HG03432 (cell line): ENCODE data around the gene GRID1.
"Not testable (repeated sequence)": the region's sequence is repeated elsewhere in the genome, so short reads cannot be mapped to it uniquely, and the experiment has no call there.

Experiments used
- ATAC-seq: cut with Tn5 transposase; IDR thresholded peaks from one replicate; pipeline ENCODE4 v1.9.1; 2021; ENCODE audit warnings: mild to moderate bottlenecking, moderate library complexity; ENCODE audit not compliant: unreplicated experiment

Gene GRID1

GRCh38 chr10:86255405-86256251 lies 111.0 kb downstream of the GRID1 start:
- no peak for ATAC-seq

DNA sequence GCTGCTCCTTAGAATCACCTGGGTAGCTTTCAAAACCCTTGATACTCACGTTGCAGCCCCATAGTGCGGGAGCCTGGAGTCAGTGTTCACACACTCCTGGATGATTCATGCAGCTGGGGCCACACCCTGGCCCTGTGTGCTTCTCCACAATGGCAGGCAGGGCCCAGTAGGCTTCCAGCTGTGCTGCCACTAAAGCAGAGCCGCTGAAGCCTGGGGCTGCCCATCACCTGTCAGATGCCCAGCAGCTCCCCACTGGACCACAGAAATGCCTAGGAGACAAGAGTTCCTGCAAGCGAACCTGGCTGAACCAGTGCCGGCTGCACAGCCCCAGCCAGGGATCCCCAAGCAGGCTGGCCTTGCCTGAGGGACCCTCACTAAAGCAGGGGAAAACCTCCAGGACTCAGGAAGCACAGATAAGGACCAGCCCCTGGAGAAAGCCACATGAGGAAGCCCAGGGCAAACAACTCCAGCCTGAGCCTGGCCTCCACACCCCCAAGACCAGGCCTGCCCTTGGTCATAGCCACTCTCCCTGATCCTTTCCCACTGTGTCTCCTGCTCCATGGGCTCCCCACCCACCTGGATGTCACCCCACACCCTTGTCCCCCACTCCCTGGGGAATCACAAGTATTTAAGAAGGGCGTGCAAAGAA lies 111.9 kb downstream of the GRID1 start:
- ATAC-seq = no peak

- no peak for ATAC-seq
These were observed 112.5 kb downstream of the GRID1 start for GRCh38 chr10:86254081-86254480.

DNA sequence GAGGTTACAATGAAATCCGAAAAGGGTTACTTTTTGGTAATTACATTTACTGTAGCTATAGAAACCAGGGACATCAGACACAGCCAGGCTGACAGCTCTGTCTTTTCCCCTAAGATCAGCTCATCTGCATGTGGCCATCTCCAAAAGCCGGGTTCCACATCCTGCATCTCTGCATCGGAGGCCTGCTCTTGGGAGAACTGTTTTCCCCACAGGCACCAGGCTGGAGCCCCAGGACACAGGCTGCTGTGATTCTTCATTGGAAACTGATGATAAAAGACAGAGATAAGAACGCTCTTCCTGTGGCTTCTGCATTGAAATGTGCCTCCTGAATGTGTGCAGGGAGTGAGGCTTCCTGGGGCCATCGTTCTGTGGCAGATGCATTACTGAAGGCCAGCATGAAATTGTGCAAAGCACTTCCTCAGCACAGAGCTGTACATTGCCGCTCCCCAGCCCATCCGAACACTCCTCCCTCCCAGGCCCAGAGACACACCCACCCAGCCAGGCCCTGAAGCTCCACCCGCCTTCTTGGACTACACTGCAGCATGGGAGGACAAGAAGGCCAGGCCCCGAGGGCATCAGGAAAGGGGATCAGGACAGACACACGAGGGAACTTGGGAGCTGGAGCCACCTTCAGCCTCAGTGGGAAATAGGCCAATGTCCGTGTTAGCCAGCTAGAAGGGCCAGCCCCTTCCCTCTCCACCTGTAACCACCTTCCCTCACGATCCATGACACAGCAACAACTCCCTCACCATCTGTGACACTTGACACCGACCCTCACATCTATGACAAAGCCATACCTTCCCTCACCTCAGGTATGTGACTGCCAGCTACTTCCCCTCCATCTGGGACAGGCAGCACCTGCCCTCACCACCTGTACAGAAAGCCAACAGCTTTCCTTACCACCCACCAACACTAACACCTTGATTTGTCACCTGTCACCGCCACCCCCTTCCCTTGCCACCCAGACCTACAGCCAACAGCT lies 113.2 kb downstream of the GRID1 start:
- no peak for ATAC-seq

- no peak for ATAC-seq
These were observed 114.0 kb downstream of the GRID1 start for GRCh38 chr10:86252556-86252955.

DNA sequence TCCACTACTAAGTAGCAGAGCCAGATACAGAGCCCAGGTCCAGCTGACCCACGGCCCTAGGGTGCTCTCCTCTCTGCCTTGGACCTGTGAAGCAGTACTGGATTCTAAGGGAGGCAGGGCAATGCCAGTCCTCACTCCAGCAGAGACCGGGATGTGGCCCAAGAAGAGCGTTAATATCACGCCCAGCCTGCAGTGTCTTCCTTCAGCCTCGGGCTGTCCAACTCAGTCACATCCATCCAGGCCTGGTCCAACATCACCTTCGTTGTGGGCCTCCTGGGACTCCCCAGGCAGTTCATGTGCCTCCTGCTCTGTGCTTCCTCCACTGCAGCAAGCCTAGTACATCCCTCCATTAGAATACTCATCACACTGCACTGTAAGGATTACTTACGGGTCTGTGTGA lies 114.5 kb downstream of the GRID1 start:
- ATAC-seq = no peak

GRCh38 chr10:86251426-86251825 lies 115.2 kb downstream of the GRID1 start:
- ATAC-seq = no peak

- ATAC-seq = no peak
These were observed 116.2 kb downstream of the GRID1 start for GRCh38 chr10:86250399-86250798.

DNA sequence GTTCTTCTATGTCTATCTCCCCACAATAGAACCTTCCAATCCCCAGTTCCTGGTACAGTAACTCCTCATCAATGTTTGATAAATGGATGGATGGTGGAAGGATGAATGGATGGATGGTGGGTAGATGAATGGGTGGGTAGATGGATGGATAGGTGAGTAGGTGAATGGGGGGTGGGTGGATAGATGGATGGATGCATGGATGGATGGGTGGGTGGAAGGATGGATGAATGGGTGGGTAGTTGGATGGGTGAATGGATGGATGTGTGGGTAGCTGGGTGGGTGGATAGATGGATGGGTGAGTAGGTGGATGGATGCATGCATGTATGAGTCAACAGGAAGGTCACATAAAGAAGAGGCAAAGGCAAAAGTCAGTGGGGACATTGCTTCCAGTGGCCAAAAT lies 116.8 kb downstream of the GRID1 start:
- ATAC-seq = no peak

- ATAC-seq = no peak
These were observed 118.5 kb downstream of the GRID1 start for GRCh38 chr10:86248062-86248461.

GRCh38 chr10:86247588-86247987 lies 119.0 kb downstream of the GRID1 start:
- ATAC-seq = no peak

GRCh38 chr10:86247073-86247472 lies 119.5 kb downstream of the GRID1 start:
- no peak for ATAC-seq

DNA sequence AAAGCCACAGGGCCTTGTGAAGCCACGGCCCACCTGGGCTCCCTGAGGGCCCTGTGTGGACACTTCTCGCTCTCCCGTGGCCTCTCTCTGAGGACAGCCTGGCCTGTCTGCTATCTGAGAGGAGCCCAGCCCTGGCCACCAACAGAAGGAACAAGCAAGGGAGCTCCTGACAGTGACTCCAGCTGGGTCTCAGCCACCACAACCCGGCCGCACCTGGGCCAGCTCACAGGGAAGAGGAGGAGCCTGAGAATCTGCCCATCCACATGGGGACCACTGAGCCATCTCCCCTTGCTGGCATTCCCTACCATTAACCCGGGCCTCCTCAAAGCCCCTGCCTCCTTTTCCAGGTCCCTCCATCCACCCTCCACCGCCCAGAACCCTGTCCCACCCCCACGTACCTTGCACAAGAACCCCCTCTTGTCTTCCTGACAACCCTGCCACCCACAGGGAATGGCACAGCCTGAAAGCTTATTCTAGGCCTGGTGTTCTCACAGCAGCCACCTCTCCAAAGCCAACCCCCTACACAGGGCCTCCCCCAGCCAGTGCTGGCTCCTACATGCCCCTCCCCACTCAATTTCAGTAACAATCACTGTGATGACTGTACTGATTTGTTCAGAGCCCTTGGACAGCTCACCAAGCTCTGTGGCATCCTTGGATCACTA lies 120.2 kb downstream of the GRID1 start:
- no peak for ATAC-seq

DNA sequence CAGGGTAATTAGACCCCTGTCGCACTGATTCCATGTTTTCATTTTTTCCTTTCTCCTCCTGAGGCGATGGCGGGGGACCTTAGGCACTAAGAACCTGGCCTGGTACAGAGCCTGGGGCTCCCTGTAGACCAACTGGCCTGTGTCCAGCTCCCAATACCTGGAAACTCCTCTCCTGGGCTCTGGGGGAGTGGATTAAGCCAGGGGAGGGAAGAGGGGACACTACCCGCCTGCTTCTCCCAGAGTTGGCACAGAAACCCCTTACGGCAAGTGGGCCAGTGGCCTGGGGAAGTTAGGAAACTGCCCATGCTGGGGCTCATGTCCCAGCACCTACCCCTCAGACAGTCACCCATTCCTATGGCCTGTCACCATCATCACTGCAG lies 121.6 kb downstream of the GRID1 start:
- no peak for ATAC-seq

GRCh38 chr10:86244297-86245014 lies 122.1 kb downstream of the GRID1 start:
- no peak for ATAC-seq

DNA sequence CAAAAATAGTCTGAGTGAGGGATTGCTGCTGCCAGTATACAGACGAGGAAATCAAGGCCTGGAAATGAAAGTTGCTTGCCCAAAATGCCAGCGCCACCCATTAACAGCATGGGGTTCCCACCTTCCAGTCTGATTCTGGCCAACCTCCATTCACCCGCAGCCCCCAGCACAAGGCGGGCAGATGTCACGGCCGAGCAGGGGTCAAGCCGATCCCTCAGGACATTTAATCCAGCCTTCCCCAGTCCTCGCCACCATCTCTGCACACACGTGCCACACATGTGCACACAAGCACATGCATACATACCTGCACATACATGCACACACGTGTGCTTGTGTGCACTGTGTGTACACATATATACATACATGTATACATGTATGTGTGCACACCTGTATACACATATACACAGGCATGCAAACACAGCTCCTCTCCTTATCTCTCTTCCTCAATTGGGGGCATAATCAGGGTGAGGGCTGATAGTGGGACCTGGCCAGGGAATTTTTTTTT lies 122.9 kb downstream of the GRID1 start:
- no peak for ATAC-seq

GRCh38 chr10:86242761-86243160 lies 123.8 kb downstream of the GRID1 start:
- ATAC-seq = no peak

- ATAC-seq = not testable (repeated sequence)
These were observed 128.5 kb downstream of the GRID1 start for GRCh38 chr10:86238089-86238488.

DNA sequence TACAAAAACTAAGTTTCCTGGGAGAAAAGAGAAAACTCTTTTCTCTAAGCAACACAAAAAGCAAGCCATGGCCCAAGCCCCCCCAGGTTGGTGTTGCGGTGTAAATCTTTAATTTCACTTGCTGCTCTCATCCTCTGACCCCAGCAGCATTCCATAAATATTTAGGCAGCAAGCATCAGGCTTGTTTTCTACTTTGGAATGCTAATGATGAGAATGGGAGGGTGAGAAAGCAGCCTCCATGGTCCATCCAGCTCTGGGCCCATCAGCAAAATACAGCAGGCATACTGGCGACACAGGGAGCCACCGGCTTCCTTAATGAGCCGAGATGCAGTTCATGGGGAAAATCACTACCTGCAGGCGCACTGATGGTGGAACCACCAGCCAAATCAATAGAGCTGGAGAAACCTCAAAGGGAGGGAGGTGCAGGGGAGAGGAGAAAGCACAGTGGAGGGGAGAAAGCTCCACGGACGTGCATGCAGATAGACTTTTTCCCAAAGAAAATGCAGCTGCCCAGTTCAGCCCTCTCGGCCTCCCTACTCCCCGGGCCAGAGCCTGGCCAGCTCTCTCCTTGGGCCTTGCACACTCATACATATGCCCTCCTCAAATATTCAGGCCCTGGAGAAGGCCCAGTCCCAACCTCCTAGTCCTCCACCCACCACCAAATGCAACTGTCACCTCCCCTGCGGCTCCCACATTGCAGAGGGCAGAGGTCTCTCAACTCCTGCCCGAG lies 131.9 kb downstream of the GRID1 start:
- ATAC-seq = no peak
